M059J (cell line): ENCODE results near the gene RASSF6. TPM values are rescaled to one million over a fixed set of nuclear protein-coding genes. Genes with fewer than 3 reads are reported as not detected.
A peak's percentile ranks its signal among the peaks of the same experiment; 100 is the strongest.
"Not testable (repeated sequence)": the region's sequence is repeated elsewhere in the genome, so short reads cannot be mapped to it uniquely, and the experiment has no call there.

Source experiments
- DNase-seq: peaks from one replicate; pipeline ENCODE4 v3.0.0-alpha.2; 2012; ENCODE audit warnings: low read depth
- total RNA-seq: library from RNA; depleted of rRNA; stranded (reverse); fragments of >200 nt; shearing (Covaris generic); gene quantifications from 2 replicates; pipeline ENCODE4 v1.2.3, GENCODE V29; 2014; rRNA removed

RASSF6 gene
- total RNA-seq, 1 experiment from 2014 or later: not detected

DNA sequence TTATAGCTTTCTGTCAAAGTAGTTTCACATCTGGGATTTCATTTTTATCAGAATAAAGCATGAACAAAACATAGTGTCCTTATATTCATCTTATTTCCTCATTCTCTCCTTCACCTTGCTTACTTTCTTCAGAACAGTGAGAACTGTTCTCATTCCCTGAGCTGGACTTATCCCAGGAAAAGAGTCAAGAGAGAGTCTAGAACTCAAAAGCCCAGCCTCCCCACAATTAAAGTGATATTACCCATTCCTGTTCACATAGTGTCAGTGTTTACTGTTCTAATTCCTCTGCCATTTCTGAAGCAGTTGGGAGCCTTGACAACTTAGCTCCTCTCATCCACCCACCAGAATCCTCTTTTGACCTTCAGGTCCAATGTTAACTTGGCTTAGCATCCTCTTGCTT, 42.9 kb downstream of the RASSF6 start:
- DNase-seq: no peak

DNA sequence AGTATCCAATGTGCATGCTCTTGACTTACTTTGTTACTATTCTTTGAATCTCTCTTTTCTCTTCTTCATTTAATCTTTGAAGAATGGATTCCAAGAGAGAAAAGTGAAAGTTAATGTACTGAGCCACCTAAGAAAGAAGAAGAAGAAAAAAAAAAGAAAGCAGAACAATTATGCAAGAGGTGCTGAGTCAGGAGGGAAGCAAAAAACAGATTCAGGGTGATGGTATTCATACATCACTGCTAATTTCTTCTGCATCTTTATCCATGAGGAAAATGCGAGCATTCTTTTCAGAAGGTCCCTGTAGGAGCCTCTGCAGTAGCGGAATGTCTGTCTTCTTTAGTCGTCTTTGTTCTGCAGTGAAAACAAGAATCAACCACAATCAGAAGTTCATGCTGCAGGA, 43.9 kb downstream of the RASSF6 start:
- no peak for DNase-seq

DNA sequence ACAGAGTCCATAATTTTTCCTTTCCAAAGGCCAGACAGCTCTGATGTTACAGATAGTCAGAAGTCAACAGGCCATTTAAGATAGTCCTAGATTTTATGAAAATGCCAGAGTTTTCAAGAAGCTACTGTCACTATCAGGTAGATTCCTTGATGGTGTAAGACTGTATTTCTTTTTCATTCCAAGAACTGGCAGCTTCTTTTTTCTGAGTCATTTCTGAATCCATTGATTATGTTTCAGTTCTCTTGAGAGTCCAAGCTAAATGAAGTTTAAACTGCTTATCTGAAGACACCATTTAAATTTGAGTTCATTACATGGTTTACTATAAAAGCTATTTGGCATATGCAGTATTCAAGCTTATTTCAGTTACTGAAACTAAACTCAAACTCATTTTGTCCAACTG, 44.6 kb downstream of the RASSF6 start:
- DNase-seq: no peak

DNA sequence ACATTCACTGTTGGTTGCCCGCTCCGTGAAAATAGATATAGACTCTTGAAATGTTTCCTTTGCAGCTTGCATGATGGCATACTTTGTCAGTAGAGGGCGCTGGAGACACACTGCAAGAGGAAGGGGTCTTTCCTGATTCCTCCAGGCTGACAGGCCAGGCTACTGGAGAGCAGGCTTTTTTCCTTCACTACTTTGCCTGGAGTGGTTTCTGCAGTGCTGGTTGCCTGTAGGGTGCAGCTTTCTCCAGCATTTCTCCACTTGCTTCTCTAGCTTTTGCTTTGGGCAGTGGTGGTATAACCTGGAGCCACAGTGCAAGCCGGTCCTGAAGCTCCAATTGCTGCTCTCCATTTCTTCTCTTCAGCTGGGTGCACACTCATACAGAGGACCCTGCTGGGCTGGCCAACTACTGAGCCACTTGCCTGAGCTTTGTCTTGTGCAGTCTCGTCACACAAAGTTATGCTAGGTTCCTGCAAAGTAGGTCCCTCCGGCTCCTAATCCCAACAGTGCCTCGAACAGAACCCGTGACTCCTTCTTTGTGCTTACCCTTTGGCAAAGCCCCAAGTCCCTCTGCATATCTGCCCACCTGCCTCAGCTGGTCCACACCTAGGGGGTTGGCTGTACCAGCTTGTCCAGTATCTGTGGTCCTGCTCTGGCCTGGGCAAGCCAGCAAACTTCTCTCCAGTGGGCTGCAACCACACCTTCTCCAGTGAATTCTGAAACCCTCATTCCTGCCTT, 46.3 kb downstream of the RASSF6 start:
- DNase-seq: peak; percentile 67

DNA sequence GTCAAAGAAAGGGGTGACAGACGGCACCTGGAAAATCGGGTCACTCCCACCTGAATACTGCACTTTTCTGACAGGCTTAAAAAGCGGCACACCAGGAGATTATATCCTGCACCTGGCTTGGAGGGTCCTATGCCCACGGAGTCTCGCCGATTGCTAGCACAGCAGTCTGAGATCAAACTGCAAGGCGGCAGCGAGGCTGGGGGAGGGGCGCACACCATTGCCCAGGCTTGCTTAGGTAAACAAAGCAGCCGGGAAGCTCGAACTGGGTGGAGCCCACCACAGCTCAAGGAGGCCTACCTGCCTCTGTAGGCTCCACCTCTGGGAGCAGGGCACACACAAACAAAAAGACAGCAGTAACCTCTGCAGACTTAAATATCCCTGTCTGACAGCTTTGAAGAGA, 69.4 kb downstream of the RASSF6 start:
- DNase-seq: not testable (repeated sequence)

DNA sequence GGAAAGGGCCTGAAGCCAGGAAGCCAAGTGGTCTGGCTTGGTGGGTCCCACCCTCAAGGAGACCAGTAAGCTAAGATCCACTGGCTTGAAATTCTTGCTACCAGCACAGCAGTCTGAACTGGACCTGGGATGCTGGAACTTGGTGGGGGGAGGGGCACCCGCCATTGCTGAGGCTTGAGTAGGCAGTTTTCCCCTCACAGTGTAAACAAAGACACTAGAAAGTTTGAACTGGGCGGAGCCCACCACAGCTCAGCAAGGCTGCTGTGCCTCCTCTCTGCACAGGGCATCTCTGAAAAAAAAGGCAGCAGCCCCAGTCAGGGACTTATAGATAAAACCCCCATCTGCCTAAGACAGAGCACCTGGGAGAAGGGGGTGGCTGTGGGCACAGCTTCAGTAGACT, 75.6 kb downstream of the RASSF6 start:
- no peak for DNase-seq

DNA sequence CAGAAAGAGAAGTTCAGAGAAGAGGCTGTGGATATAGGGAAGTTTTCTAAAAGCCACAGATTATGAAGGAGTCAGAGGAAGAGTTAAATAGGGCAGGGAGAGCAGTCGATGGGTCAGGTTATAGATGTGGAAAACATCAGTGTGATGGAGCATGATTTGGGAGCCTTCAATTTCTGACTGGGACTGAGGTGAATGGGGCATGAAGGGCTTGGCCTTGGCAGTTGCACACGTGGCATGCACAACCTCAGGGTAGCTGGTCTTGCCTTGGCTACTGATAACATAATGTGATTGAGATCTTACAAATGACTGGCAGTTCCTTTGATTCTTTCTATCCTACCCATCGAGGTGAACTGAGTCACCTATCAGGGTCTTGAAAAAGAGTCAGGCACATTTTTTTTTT, 79.0 kb downstream of the RASSF6 start:
- DNase-seq: no peak

DNA sequence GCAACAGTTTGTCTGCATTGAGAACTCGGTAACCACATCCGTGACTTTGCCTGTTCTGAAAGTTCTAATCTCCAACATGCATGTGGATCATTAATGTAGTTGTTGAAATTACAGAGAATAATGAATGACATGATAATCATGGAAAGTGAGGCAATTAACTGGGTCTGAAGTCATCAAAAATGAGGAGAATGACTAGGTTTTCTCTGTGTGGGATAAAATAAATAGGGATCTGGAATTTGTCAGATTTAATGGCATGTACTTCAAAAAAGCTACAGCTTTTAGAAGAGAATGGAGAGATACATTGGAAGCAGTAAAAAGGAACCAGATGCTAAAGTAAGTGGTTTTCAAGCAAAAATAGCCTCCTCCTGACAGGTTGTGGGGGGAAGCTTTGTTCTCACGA, 79.4 kb downstream of the RASSF6 start:
- DNase-seq: no peak

DNA sequence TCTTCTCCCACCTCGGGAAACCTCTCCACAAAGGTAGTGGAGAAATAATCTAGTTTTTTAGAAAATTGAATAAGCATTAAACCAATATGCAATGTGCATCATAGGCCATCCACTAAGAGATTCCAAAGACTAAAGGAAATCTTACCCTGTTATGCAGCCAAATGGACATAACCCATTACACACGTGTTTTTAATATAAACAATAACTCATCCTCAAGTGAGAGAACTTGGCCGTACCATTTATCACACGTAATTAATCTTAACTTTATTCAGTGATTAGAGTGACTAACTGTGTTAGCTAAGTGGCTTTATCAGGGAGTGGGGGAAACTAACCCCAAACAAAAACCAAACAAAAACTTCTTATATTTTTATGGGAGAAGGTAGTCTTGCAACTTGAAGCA, 80.8 kb downstream of the RASSF6 start:
- no peak for DNase-seq

DNA sequence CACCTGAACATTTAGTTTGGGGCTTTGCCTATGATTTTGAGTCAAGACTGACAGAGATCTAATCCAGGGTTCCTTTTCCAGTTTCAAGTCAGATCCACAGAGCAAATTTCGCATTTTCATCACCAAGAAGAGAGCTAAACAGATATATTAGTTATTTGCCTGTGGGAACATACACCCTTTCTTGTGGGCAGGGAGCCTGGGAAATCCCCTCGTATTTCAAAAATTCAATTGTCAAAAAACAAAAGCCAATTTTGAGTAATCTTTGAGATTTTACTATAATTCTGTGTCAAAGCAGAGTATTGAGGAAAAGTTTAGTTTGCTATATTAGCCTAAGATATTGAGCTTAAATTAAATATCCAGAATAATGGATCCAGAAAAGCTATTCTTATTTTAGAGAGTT, 82.1 kb downstream of the RASSF6 start:
- DNase-seq: no peak

DNA sequence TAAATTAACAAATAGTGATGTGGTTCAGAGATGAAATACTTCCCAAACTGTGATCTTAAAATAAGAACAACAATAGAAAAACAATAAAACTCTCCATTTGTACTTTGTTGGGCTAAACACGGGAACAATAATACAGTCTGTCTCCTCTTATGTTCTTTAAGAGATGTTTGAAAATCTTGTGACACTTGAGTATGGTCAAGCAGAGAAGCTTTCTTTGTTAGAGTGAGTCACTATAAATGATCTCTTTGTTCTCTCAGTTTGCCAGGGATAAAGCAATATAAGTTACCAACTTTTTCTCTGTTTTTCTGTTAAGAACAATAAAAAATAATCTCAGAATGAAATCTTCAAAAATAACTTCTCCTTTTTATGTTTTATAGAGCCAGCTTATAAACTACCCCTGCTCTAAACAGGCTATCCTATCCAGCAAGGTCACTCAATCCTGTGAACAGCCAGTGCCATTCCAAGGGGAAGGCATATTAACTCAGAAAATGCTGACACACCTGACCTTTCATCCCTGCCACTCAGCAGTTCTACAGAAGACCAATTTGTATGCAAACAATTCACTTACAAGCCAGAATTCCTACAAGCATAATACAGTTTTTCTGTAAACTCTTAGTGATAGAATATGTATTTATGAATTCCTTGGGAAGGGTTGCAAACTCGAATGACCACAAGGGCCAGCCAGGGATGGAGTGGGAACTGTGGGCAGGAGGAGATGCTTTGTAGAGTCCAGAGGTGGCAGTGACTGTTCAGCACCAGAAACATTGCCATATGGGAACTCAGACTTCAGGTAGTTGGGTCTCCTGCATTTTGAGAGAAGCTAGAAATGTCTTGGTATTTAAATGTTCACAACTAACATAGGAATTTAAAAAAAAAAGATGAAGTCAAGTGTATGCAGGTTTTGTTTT, 86.5 kb downstream of the RASSF6 start:
- DNase-seq: no peak

DNA sequence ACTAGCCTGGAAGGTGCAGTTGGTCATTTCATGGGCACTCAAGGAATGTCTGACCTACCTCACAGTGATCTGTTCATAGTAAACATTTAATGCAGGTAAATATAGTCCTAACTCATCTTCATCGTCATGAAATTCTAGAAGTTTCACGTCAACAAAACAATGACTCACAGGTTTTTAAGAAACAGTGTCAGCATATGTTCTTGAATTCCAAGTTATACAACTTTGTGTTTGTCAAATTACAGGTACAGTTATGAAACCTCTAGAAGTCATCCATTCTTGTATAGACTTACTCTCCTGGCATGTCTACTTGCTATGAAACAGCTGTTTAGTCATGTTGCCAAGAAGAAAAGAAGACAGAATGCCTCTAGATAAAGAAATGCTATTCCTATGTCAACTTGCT, 92.1 kb downstream of the RASSF6 start:
- DNase-seq: no peak

DNA sequence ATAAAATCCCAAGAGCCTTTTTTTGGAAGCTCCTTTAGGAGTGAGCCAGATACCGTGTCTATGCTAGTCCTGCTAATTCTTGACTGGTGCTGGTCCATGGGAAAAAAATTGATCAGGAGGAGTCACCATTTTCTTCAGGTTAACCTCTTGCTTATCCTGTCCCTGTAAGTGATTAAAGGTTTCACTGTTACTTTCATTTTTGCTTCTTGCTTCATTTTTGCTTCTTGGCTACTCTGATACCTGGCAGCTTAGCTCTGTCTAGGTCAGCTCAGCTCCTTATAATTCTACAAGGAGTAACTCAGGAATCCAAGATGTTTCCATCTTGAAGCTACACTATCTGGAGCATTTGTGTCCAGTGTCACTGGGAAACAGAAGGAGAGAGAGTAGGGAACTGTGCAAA, 93.0 kb downstream of the RASSF6 start:
- no peak for DNase-seq

DNA sequence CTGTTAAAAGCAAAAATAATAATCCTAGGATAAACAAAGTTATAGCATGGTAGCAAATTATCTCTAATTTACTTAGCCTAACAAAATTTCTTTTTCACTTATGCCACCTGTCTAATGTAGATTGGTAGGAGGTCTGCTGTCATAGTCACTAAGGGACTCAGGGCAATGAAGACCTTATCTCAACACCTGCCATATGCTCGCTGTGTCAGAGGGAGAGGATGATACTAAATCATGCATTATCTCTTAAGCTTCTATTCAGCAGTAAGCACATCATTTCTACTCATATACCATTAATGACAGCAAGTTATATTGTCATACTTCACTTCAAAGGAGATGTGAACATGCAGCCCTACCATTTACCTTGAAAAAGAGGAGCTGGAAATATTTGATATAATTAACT, 94.6 kb downstream of the RASSF6 start:
- no peak for DNase-seq

DNA sequence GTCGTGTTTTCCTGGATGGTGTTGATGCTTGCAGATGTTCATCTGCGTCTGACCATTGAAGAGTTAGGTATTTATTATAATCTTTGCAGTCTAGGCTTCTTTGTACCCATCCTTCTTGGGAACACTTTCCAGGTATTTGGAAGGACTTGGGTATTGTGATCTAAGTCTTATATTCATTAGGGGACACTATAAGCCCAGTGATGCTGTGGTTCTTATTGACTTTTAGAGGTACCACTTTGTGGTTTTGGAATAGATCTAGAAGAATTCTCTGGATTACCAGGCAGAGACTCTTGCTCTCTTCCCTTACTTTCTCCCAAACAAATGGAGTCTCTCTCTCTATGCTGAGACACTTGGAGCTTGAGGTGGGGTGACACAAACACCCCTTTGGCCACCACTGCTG, 97.1 kb downstream of the RASSF6 start:
- peak; percentile 10 for DNase-seq

Other genes starting within 250 kb of the RASSF6 start
- not detected in 2 replicates for gene ALB, start 216.1 kb downstream of the RASSF6 start, total RNA-seq
- 1.2 and 1.7 TPM in 2 replicates for gene AFP, start 184.2 kb downstream of the RASSF6 start, total RNA-seq
- 0.07 TPM in 1 of 2 replicates, not detected in the other for gene AFM, start 138.7 kb downstream of the RASSF6 start, total RNA-seq
- 33.1 and 33.9 TPM in 2 replicates for gene CXCL8, start 120.1 kb upstream of the RASSF6 start, total RNA-seq
- gene CXCL6, start 216.2 kb upstream of the RASSF6 start, total RNA-seq: 0.15 TPM in 2 replicates
- not detected in 2 replicates for gene PF4V1, start 232.9 kb upstream of the RASSF6 start, total RNA-seq
- gene CXCL1, start 249.0 kb upstream of the RASSF6 start, total RNA-seq: 5.7 and 5.8 TPM in 2 replicates